ENCODE measurements around the gene ATXN1. TPM values are rescaled to one million over a fixed set of nuclear protein-coding genes. Genes with fewer than 3 reads are reported as not detected.
A peak's percentile ranks its signal among the peaks of the same experiment; 100 is the strongest.

Gene ATXN1
- polyA plus RNA-seq, 6 donors from 2014 or later, result 0.14 to 1.2 (median 0.60) TPM; not detected in 1

- ATAC-seq (ENCODE audit: low read depth in 2 of 2) (no peak), DNase-seq (no peak)
- Mint-ChIP-seq H3K4me3 (no peak overlapping the region), H3K27me3 (peaks cover 14 to 21% (median 19%) of the 10 kb centered on the region in 3 donors), H3K27ac (no peak overlapping the region), H3K4me1 (no peaks in the 10 kb centered on the region), H3K9me3 (no peaks in the 10 kb centered on the region), H3K36me3 (no peaks in the 10 kb centered on the region)
These were observed 19.9 kb downstream of the ATXN1 start for GRCh38 chr6:16741112-16742016.

DNA sequence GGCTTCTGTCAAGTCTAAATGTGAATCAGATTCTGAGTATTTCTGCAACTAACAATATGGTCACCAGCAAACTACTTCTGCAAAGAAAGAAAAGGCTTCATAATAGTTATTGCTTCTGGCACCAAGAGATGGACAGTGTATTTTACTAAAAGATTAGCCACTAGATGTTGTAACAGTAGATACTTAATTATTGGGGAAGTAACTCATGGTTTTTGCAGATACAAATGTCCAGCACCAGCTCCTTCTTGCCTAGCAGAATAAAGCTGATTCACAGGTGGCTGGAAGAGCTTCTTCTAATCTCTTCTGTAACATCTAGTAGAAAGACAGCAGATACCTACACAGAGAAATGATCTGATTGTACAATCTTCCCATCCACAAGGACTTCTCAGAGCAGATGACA lies 21.2 kb downstream of the ATXN1 start:
- ATAC-seq (ENCODE audit: low read depth in 2 of 2) (no peak), DNase-seq (no peak)
- H3K27ac Mint-ChIP-seq, result no peak overlapping the region
- peaks cover 7 to 14% (median 11%) of the 10 kb centered on the region in 3 donors for H3K27me3 Mint-ChIP-seq
- H3K4me1 Mint-ChIP-seq, result no peaks in the 10 kb centered on the region
- no peaks in the 10 kb centered on the region for H3K36me3 Mint-ChIP-seq
- H3K4me3 Mint-ChIP-seq, result no peak overlapping the region
- H3K9me3 Mint-ChIP-seq, result no peaks in the 10 kb centered on the region

- H3K27ac Mint-ChIP-seq, result no peak overlapping the region
- DNase-seq (no peak), ATAC-seq (ENCODE audit: low read depth in 2 of 2) (no peak)
- no peaks in the 10 kb centered on the region for H3K36me3 Mint-ChIP-seq
- no peaks in the 10 kb centered on the region for H3K9me3 Mint-ChIP-seq
- H3K4me1 Mint-ChIP-seq, result no peaks in the 10 kb centered on the region
- no peak overlapping the region for H3K4me3 Mint-ChIP-seq
- H3K27me3 Mint-ChIP-seq, result peaks cover 7 to 12% (median 12%) of the 10 kb centered on the region in 3 donors
These were observed 21.9 kb downstream of the ATXN1 start for GRCh38 chr6:16739329-16739801.

DNA sequence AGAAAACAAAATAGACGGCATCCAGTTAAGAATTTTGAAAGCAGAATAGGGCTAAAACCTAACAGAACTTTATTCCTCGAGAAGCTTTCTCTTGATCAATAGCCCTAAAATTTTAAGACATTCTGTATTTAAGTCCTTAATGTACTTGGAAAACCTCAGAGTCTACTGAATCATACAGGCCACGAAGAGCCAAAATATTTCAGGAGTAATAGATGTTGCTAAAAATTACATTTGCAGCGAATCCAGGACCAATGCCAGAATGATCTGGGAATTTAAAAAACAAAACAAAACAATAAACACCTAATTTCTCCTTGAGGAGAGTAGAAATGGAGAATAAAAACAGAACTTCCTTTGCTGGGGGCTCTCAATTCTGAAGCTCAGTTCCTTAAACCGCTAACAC lies 23.3 kb downstream of the ATXN1 start:
- H3K4me1 Mint-ChIP-seq, result no peaks in the 10 kb centered on the region
- no peak overlapping the region for H3K27ac Mint-ChIP-seq
- no peaks in the 10 kb centered on the region for H3K36me3 Mint-ChIP-seq

DNA sequence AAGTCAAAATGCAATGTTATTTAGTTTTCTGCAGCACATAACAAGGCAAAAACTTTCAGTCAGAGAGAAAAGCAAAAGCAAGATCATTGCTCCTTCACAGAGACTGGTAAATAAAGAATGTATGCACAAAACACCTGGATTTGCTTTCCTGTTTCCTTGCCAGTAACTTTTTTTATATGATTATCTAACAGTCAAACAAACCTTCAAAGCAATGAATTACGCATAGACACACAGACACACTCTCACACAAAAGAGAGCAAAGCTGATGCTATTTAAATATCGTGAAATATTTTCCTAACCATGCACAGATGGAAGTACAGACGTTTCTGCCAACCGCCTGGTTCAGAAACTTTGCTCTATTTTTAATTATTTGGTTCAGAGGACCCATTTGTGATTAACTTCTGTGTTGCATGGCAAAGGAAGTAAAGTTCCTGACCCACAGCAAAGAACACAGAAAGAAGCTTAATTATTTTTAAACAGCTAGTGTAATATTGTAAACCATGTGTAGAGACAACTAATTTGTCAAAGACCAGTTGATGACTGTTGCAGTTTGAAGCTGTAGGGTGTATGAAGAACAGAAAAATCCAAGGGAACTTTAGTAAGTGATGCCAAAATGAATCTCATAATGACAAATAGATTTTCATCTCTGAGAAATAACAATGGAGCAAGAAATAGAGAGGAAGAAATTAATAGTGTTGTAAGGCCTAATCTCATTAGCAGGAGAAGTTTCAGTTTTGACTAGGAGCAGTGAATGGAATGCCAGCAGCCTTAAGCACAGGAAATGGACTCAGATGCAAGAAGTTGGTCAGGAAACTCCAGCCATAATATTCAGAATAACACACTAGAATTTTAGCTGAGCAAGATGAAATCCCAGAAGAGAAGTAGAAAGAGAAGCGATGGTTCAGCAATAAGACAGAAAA lies 24.1 kb downstream of the ATXN1 start:
- Mint-ChIP-seq H3K27me3 (peaks cover 0 to 5% (median 0%) of the 10 kb centered on the region in 3 donors), H3K27ac (peak overlapping the region in 1 of 6 donors; percentile 28), H3K36me3 (no peaks in the 10 kb centered on the region), H3K4me3 (no peak overlapping the region), H3K4me1 (no peaks in the 10 kb centered on the region), H3K9me3 (no peaks in the 10 kb centered on the region)
- ATAC-seq (ENCODE audit: low read depth in 2 of 2) (no peak), DNase-seq (no peak)

More for the DNA sequence above, 23.3 kb downstream of the ATXN1 start:
- H3K27me3 Mint-ChIP-seq, result peaks cover 0 to 5% (median 0%) of the 10 kb centered on the region in 3 donors
- ATAC-seq (ENCODE audit: low read depth in 2 of 2) (no peak), DNase-seq (no peak)
- H3K9me3 Mint-ChIP-seq, result no peaks in the 10 kb centered on the region
- no peak overlapping the region for H3K4me3 Mint-ChIP-seq

- no peaks in the 10 kb centered on the region for H3K36me3 Mint-ChIP-seq
- peaks cover 0 to 5% (median 5%) of the 10 kb centered on the region in 3 donors for H3K27me3 Mint-ChIP-seq
- DNase-seq, result no peak
- no peak overlapping the region for H3K4me3 Mint-ChIP-seq
- H3K4me1 Mint-ChIP-seq, result no peaks in the 10 kb centered on the region
- no peak overlapping the region for H3K27ac Mint-ChIP-seq
- no peak for ATAC-seq (ENCODE audit: low read depth in 2 of 2)
- no peaks in the 10 kb centered on the region for H3K9me3 Mint-ChIP-seq
These were observed 26.2 kb downstream of the ATXN1 start for GRCh38 chr6:16735014-16735413.

DNA sequence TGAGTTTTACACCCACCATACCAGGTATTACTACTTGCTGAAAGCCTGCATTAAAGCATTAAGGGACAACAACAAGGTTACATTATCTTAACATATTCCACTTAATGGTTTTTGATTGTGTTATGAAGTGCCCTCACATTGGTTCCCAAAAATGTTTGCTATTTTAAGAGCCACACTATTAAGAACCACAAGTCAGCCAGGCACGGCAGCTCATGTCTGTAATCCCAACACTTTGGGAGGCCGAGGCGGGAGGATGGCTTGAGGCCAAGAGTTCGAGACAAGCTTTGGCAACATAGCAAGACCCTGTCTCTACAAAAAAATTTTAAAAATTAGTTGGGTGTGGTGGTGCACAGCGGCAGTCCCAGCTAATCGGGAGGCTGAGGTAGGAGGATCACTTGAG lies 28.2 kb downstream of the ATXN1 start:
- Mint-ChIP-seq H3K27me3 (peaks cover 0 to 5% (median 5%) of the 10 kb centered on the region in 3 donors), H3K36me3 (no peaks in the 10 kb centered on the region), H3K27ac (no peak overlapping the region), H3K4me1 (no peaks in the 10 kb centered on the region), H3K9me3 (no peaks in the 10 kb centered on the region), H3K4me3 (no peak overlapping the region)
- ATAC-seq (ENCODE audit: low read depth in 2 of 2) (no peak), DNase-seq (no peak)

DNA sequence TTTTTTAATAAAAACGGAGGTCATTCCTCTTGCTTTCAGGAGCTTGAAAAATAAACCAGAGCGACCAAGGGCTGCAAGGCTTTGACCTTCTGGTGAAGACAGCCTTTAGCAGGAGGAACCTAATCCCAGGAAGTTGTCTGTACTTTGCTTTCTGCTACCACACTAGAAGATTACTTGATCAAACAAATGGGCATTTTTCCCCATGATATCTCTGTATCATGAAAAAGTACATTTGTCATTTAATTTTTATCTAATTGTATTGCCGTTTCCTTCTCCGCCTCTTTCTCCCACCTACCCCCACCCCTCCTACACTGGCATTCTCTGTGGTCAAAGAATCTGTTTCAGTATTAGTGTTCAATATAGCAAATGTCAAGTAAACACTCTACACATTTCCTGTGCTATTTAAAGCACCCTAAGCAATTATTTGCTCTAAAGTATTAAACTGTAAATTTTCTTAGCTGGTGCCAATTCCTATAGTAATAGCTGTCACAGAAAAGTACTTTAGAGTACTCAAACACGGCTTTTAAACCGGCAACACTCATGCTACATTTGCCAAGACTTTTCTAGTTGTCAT lies 29.7 kb downstream of the ATXN1 start:
- Mint-ChIP-seq H3K27ac (no peak overlapping the region), H3K4me1 (no peaks in the 10 kb centered on the region), H3K27me3 (peaks cover 0 to 5% (median 5%) of the 10 kb centered on the region in 3 donors), H3K36me3 (no peaks in the 10 kb centered on the region), H3K9me3 (no peaks in the 10 kb centered on the region), H3K4me3 (peak overlapping the region in 1 of 8 donors; percentile 2)
- DNase-seq, result no peak
- no peak for ATAC-seq (ENCODE audit: low read depth in 2 of 2)

DNA sequence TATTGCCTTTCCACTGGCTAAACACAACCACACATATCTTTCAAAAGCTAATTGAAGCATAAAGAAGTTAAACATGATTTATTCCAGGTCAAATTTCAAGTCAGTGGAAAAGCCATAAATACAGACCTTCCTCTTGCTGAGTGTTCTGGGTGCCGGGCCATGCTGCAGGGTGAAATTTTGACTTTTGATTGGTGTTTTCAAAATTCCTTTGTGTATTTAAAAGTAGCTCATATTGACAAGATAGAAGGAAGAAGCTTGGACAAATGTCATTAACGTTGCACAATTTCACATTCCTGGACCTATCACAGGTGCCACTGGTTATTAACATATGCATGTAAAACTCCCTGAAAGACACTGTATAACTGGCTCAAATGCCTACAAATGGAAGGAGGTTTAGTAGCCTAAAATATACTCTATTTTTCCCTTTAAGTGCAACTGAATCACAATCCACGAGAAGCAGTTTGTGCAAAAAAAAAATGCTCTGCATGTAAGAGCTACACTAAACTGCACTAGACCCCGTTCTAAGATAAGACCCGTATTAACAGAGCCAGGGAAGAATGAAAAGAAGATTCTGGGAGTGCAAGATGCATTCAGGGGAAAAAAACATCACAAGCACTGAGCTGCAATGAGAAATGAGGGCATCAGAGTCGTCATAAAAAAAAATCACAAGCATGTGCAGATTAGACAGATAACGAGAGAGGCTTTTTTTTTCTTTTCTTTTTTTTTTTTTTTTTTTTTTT lies 30.4 kb downstream of the ATXN1 start:
- no peaks in the 10 kb centered on the region for H3K36me3 Mint-ChIP-seq
- no peaks in the 10 kb centered on the region for H3K9me3 Mint-ChIP-seq
- H3K4me3 Mint-ChIP-seq, result peak overlapping the region in 1 of 8 donors; percentile 2
- H3K4me1 Mint-ChIP-seq, result no peaks in the 10 kb centered on the region
- no peak for ATAC-seq (ENCODE audit: low read depth in 2 of 2)
- H3K27ac Mint-ChIP-seq, result no peak overlapping the region
- no peak for DNase-seq
- peaks cover 0 to 5% (median 5%) of the 10 kb centered on the region in 3 donors for H3K27me3 Mint-ChIP-seq

DNA sequence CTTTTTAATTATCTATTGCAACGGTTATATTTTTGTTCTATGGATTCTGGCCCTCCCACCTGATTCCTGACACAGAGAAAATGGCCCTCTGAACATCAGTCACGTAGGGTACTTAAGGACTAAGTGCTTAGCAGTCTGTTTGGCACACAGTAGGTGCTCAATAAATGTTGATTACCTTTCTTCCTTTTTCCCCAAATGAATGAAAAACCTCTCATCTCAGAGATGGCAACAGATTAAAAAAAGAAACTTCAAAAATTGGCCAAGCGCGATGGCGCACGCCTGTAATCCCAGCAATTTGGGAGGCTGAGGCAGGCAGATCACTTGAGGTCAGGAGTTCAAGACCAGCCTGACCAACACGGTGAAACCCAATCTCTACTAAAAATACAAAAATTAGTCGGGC lies 31.5 kb downstream of the ATXN1 start:
- no peaks in the 10 kb centered on the region for H3K4me1 Mint-ChIP-seq
- DNase-seq (no peak), ATAC-seq (ENCODE audit: low read depth in 2 of 2) (no peak)
- no peaks in the 10 kb centered on the region for H3K9me3 Mint-ChIP-seq
- peaks cover 0 to 5% (median 5%) of the 10 kb centered on the region in 3 donors for H3K27me3 Mint-ChIP-seq
- H3K36me3 Mint-ChIP-seq, result no peaks in the 10 kb centered on the region
- H3K27ac Mint-ChIP-seq, result no peak overlapping the region
- no peak overlapping the region for H3K4me3 Mint-ChIP-seq

- H3K9me3 Mint-ChIP-seq, result no peaks in the 10 kb centered on the region
- no peaks in the 10 kb centered on the region for H3K36me3 Mint-ChIP-seq
- no peak overlapping the region for H3K4me3 Mint-ChIP-seq
- peaks cover 0 to 5% (median 4%) of the 10 kb centered on the region in 3 donors for H3K27me3 Mint-ChIP-seq
- H3K4me1 Mint-ChIP-seq, result no peaks in the 10 kb centered on the region
- ATAC-seq (ENCODE audit: low read depth in 2 of 2), result no peak
- no peak for DNase-seq
- H3K27ac Mint-ChIP-seq, result no peak overlapping the region
These were observed 32.0 kb downstream of the ATXN1 start for GRCh38 chr6:16729183-16729691.

GRCh38 chr6:16728513-16729182 lies 32.6 kb downstream of the ATXN1 start:
- Mint-ChIP-seq H3K4me1 (no peaks in the 10 kb centered on the region), H3K27me3 (peaks cover 0 to 5% (median 0%) of the 10 kb centered on the region in 3 donors), H3K27ac (no peak overlapping the region), H3K36me3 (no peaks in the 10 kb centered on the region), H3K9me3 (no peaks in the 10 kb centered on the region), H3K4me3 (no peak overlapping the region)
- no peak for ATAC-seq (ENCODE audit: low read depth in 2 of 2)
- DNase-seq, result no peak

Data from naive B cell (primary cell).